ENCODE data around the gene PDE11A.

DNA sequence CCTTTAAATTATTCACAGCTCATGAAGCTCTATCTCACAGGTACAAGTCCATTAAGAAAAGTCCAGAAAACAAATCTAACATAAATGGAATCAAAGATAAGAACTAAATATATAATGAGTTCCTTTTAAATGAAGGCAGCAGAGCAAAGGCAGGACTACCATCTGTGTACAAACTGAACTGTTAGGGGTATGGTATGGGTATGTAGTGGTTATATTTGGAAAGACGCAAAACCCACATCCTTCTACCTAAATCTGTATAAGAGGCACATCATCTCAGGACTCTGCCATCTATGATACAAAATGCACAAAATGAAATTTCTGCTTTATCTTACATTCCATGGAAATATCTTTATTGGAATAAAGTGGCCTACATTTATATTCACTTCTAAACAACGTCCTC is 59.9 kb downstream of the PDE11A start:
- TF ChIP-seq, protein P1, sequence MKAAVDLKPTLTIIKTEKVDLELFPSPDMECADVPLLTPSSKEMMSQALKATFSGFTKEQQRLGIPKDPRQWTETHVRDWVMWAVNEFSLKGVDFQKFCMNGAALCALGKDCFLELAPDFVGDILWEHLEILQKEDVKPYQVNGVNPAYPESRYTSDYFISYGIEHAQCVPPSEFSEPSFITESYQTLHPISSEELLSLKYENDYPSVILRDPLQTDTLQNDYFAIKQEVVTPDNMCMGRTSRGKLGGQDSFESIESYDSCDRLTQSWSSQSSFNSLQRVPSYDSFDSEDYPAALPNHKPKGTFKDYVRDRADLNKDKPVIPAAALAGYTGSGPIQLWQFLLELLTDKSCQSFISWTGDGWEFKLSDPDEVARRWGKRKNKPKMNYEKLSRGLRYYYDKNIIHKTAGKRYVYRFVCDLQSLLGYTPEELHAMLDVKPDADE (IDR thresholded peaks at IDR 0.05), result no peak
- TF ChIP-seq NANOG (IDR thresholded peaks at IDR 0.05; ENCODE audit: borderline replicate concordance), result no peak
- no peak for TF ChIP-seq JUNB (IDR thresholded peaks at IDR 0.05; ENCODE audit: unreplicated experiment)
